Measurements from ENCODE around the gene FUT4. TPM values are rescaled to one million over a fixed set of nuclear protein-coding genes. Genes with fewer than 3 reads are reported as not detected.

FUT4 gene
- total and polyA plus RNA-seq, 2 donors (not counting 1 experiment from before 2014, with no cell fraction given), result 0.89 to 3.7 TPM

- CTCF ChIA-PET, result interaction anchor here (1.3 kb wide), 1 partner anchor 10 kb away, joined by 5 read pairs; no protein-coding TSS in a partner anchor
- H3K4me3 Mint-ChIP-seq, result no peak overlapping the region
- no peak overlapping the region for H2AFZ ChIP-seq (ENCODE audit: insufficient read depth, low read depth, low read length, poor library complexity, severe bottlenecking)
- H3K36me3 ChIP-seq (replicated peaks in 1 of 2; ENCODE audit: control extremely low read depth in 1 of 2, control insufficient read depth in 1 of 2, extremely low read depth in 1 of 2, insufficient read depth in 2 of 2, low read length in 1 of 2), result no peaks in the 10 kb centered on the region
- no peak for ATAC-seq (ENCODE audit: low read depth)
- no peak for DNase-seq
- H3K27ac Mint-ChIP-seq, result no peak overlapping the region
- no peaks in the 10 kb centered on the region for H3K4me1 Mint-ChIP-seq
- peaks cover 30% of the 10 kb centered on the region for H3K27me3 Mint-ChIP-seq
- H3K9me3 Mint-ChIP-seq (ENCODE audit: insufficient read depth), result no peaks in the 10 kb centered on the region
- TF ChIP-seq, protein P1, sequence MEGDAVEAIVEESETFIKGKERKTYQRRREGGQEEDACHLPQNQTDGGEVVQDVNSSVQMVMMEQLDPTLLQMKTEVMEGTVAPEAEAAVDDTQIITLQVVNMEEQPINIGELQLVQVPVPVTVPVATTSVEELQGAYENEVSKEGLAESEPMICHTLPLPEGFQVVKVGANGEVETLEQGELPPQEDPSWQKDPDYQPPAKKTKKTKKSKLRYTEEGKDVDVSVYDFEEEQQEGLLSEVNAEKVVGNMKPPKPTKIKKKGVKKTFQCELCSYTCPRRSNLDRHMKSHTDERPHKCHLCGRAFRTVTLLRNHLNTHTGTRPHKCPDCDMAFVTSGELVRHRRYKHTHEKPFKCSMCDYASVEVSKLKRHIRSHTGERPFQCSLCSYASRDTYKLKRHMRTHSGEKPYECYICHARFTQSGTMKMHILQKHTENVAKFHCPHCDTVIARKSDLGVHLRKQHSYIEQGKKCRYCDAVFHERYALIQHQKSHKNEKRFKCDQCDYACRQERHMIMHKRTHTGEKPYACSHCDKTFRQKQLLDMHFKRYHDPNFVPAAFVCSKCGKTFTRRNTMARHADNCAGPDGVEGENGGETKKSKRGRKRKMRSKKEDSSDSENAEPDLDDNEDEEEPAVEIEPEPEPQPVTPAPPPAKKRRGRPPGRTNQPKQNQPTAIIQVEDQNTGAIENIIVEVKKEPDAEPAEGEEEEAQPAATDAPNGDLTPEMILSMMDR (IDR thresholded peaks at IDR 0.05), result no peak
- no peak overlapping the region for H3K27ac ChIP-seq (ENCODE audit: low read length in 2 of 2)
- H3K27me3 ChIP-seq (replicated peaks in 1 of 4; ENCODE audit: control extremely low read depth in 1 of 4, control insufficient read depth in 3 of 4, insufficient read depth in 4 of 4, low read length in 3 of 4), result peaks cover 0 to 8% (median 0%) of the 10 kb centered on the region in 4 experiments
- H3K4me3 ChIP-seq (ENCODE audit: control extremely low read depth in 1 of 5, extremely low read depth in 1 of 5, insufficient read depth in 1 of 5, low read depth in 2 of 5, low read length in 4 of 5), result no peak overlapping the region
- POLR2A ChIA-PET, result no interaction called here
- no peaks in the 10 kb centered on the region for H3K4me1 ChIP-seq (ENCODE audit: control insufficient read depth in 2 of 2, insufficient read depth in 2 of 2, low read length in 2 of 2)
- no CpG with 5 or more reads among the region's 4 CpGs for WGBS (ENCODE audit: insufficient coverage)
- intact Hi-C loops (cut with micrococcal nuclease), result loop anchor here (10.0 kb wide), 1 partner anchor 608 kb away; no protein-coding TSS in a partner anchor
- H3K9me3 ChIP-seq (ENCODE audit: control extremely low read depth in 1 of 3, control insufficient read depth in 2 of 3, insufficient read depth in 1 of 3, low read length in 2 of 3), result no peaks in the 10 kb centered on the region
- H3K9ac ChIP-seq (ENCODE audit: low read length), result no peak overlapping the region
- no peak overlapping the region for H3K4me2 ChIP-seq (replicated peaks; ENCODE audit: low read depth, low read length, poor library complexity, severe bottlenecking)
- H3K79me2 ChIP-seq (ENCODE audit: control insufficient read depth, insufficient read depth, low read length), result no peaks in the 10 kb centered on the region
- H4K20me1 ChIP-seq (ENCODE audit: control insufficient read depth, insufficient read depth, low read length, poor library complexity, severe bottlenecking), result no peaks in the 10 kb centered on the region
These were observed 16.9 kb upstream of the FUT4 start for GRCh38 chr11:94526645-94527438.

GRCh38 chr11:94528551-94528950 lies 15.2 kb upstream of the FUT4 start:
- Histone ChIP-seq H4K20me1 (ENCODE audit: control insufficient read depth, insufficient read depth, low read length, poor library complexity, severe bottlenecking) (no peaks in the 10 kb centered on the region), H3K79me2 (ENCODE audit: control insufficient read depth, insufficient read depth, low read length) (no peaks in the 10 kb centered on the region), H3K4me2 (replicated peaks; ENCODE audit: low read depth, low read length, poor library complexity, severe bottlenecking) (no peak overlapping the region), H3K27me3 (replicated peaks in 1 of 4; ENCODE audit: control extremely low read depth in 1 of 4, control insufficient read depth in 3 of 4, insufficient read depth in 4 of 4, low read length in 3 of 4) (peaks cover 0 to 8% (median 0%) of the 10 kb centered on the region in 4 experiments), H3K4me1 (ENCODE audit: control insufficient read depth in 2 of 2, insufficient read depth in 2 of 2, low read length in 2 of 2) (no peaks in the 10 kb centered on the region), H3K4me3 (ENCODE audit: control extremely low read depth in 1 of 5, extremely low read depth in 1 of 5, insufficient read depth in 1 of 5, low read depth in 2 of 5, low read length in 4 of 5) (no peak overlapping the region), H3K27ac (ENCODE audit: low read length in 2 of 2) (no peak overlapping the region), H3K9me3 (ENCODE audit: control extremely low read depth in 1 of 3, control insufficient read depth in 2 of 3, insufficient read depth in 1 of 3, low read length in 2 of 3) (no peaks in the 10 kb centered on the region), H3K9ac (ENCODE audit: low read length) (no peak overlapping the region), H3K36me3 (replicated peaks in 1 of 2; ENCODE audit: control extremely low read depth in 1 of 2, control insufficient read depth in 1 of 2, extremely low read depth in 1 of 2, insufficient read depth in 2 of 2, low read length in 1 of 2) (no peaks in the 10 kb centered on the region), H2AFZ (ENCODE audit: insufficient read depth, low read depth, low read length, poor library complexity, severe bottlenecking) (no peak overlapping the region)
- H3K27ac Mint-ChIP-seq, result no peak overlapping the region
- DNase-seq, result no peak
- no peak overlapping the region for H3K4me3 Mint-ChIP-seq
- no peak for ATAC-seq (ENCODE audit: low read depth)
- intact Hi-C loops (cut with micrococcal nuclease), result loop anchor here (10.0 kb wide), 1 partner anchor 606 kb away; no protein-coding TSS in a partner anchor
- H3K4me1 Mint-ChIP-seq, result no peaks in the 10 kb centered on the region
- POLR2A ChIA-PET, result no interaction called here
- TF ChIP-seq, protein P1 (IDR thresholded peaks at IDR 0.05), result no peak
- no peak for TF ChIP-seq EZH2 (IDR thresholded peaks at IDR 0.05; ENCODE audit: borderline replicate concordance, insufficient read depth, low read depth, low read length, poor library complexity, severe bottlenecking)
- no peaks in the 10 kb centered on the region for H3K9me3 Mint-ChIP-seq (ENCODE audit: insufficient read depth)
- CTCF ChIA-PET, result interaction anchor here (0.9 to 1.2 kb wide), 2 partner anchors 11 to 13 kb away, joined by 3 to 4 read pairs; no protein-coding TSS in a partner anchor
- peaks cover 23% of the 10 kb centered on the region for H3K27me3 Mint-ChIP-seq
